ENCODE results near the gene PCSK6.

PCSK6 gene

GRCh38 chr15:101428758-101429157 lies 60.7 kb downstream of the PCSK6 start:
- ATAC-seq: no peak; the same call in 2 of the 3 replicates
- TF ChIP-seq ISL1 (CRISPR knock-in tag; IDR thresholded peaks at IDR 0.05) (no peak), CSRNP3 (CRISPR knock-in tag; IDR thresholded peaks at IDR 0.05) (no peak), POU6F1 (CRISPR knock-in tag; IDR thresholded peaks at IDR 0.05; ENCODE audit: borderline replicate concordance, low read depth) (no peak), TSHZ2 (CRISPR knock-in tag; IDR thresholded peaks at IDR 0.05) (no peak), TOX (CRISPR knock-in tag; IDR thresholded peaks at IDR 0.05; ENCODE audit: borderline replicate concordance) (no peak), PATZ1 (CRISPR knock-in tag; IDR thresholded peaks at IDR 0.05; ENCODE audit: borderline replicate concordance) (no peak), SNAI2 (CRISPR knock-in tag; IDR thresholded peaks at IDR 0.05) (no peak), ZNF565 (CRISPR knock-in tag; conservative IDR thresholded peaks at IDR 0.05; ENCODE audit: low read depth) (no peak), TCF4 (CRISPR knock-in tag; IDR thresholded peaks at IDR 0.05; ENCODE audit: borderline replicate concordance) (no peak), PPARA (CRISPR knock-in tag; IDR thresholded peaks at IDR 0.05; ENCODE audit: borderline replicate concordance) (no peak), BACH2 (CRISPR knock-in tag; IDR thresholded peaks at IDR 0.05; ENCODE audit: borderline replicate concordance) (no peak), ARNTL (CRISPR knock-in tag; IDR thresholded peaks at IDR 0.05; ENCODE audit: borderline replicate concordance, low read depth) (no peak), GLIS3 (CRISPR knock-in tag; IDR thresholded peaks at IDR 0.05) (no peak), ZFP3 (CRISPR knock-in tag; IDR thresholded peaks at IDR 0.05) (no peak), ZFP30 (CRISPR knock-in tag; IDR thresholded peaks at IDR 0.05) (no peak), CREB5 (CRISPR knock-in tag; IDR thresholded peaks at IDR 0.05; ENCODE audit: low read depth) (no peak), ZNF70 (CRISPR knock-in tag; IDR thresholded peaks at IDR 0.05) (no peak), ZC3H10 (CRISPR knock-in tag; IDR thresholded peaks at IDR 0.05) (no peak), RARB (CRISPR knock-in tag; IDR thresholded peaks at IDR 0.05) (no peak), ZNF8 (CRISPR knock-in tag; IDR thresholded peaks at IDR 0.05) (no peak)

GRCh38 chr15:101427606-101428487 lies 61.7 kb downstream of the PCSK6 start:
- no peak for TF ChIP-seq ZC3H10 (CRISPR knock-in tag; IDR thresholded peaks at IDR 0.05)
- no peak for ATAC-seq

- TF ChIP-seq ESRRG (CRISPR knock-in tag; IDR thresholded peaks at IDR 0.05) (no peak), ZNF565 (CRISPR knock-in tag; conservative IDR thresholded peaks at IDR 0.05; ENCODE audit: low read depth) (no peak), SNAI2 (CRISPR knock-in tag; IDR thresholded peaks at IDR 0.05) (no peak), CSDC2 (CRISPR knock-in tag; IDR thresholded peaks at IDR 0.05) (no peak), ZFP3 (CRISPR knock-in tag; IDR thresholded peaks at IDR 0.05) (no peak), ZFP30 (CRISPR knock-in tag; IDR thresholded peaks at IDR 0.05) (no peak), POU6F1 (CRISPR knock-in tag; IDR thresholded peaks at IDR 0.05; ENCODE audit: borderline replicate concordance, low read depth) (no peak), OSR1 (CRISPR knock-in tag; IDR thresholded peaks at IDR 0.05) (no peak), ZC3H10 (CRISPR knock-in tag; IDR thresholded peaks at IDR 0.05) (no peak)
- ATAC-seq: no peak
Observed at GRCh38 chr15:101426761-101427333, 62.7 kb downstream of the PCSK6 start.

Measured in SK-N-SH treated with all-trans-retinoic acid at 6 μM for 48 hours (cell line).